ENCODE data around the gene TMEM243. TPM values are rescaled to one million over a fixed set of nuclear protein-coding genes. Genes with fewer than 3 reads are reported as not detected.
"Not testable (repeated sequence)": the region's sequence is repeated elsewhere in the genome, so short reads cannot be mapped to it uniquely, and the experiment has no call there.

TMEM243 gene
- total RNA-seq, 2 donors from 2014 or later, result 18.7 to 21.0 TPM

- intact Hi-C loops (cut with DNase I), result loop anchor here in 1 of 2 donors (10.0 kb wide), 1 partner anchor 52 kb away; no protein-coding TSS in a partner anchor
- no peak for DNase-seq (ENCODE audit: low spot score)
Measured at GRCh38 chr7:87216701-87217508, 2.6 kb downstream of the TMEM243 start.

- no peak for DNase-seq (ENCODE audit: low spot score)
- intact Hi-C loops (cut with DNase I), result loop anchor here in 1 of 2 donors (10.0 kb wide), 1 partner anchor 50 kb away; no protein-coding TSS in a partner anchor
Measured at GRCh38 chr7:87215046-87215445, 4.5 kb downstream of the TMEM243 start.

GRCh38 chr7:87213811-87214210, 5.7 kb downstream of the TMEM243 start:
- intact Hi-C loops (cut with DNase I), result loop anchor here in 1 of 2 donors (10.0 kb wide), 1 partner anchor 49 kb away; no protein-coding TSS in a partner anchor
- no peak for DNase-seq (ENCODE audit: low spot score)

- intact Hi-C loops (cut with DNase I), result loop anchor here in 1 of 2 donors (10.0 kb wide), 1 partner anchor 48 kb away; no protein-coding TSS in a partner anchor
- no peak for DNase-seq (ENCODE audit: low spot score)
Measured at GRCh38 chr7:87213252-87213651, 6.3 kb downstream of the TMEM243 start.

- intact Hi-C loops (cut with DNase I), result loop anchor here in 1 of 2 donors (10.0 kb wide), 1 partner anchor 48 kb away; no protein-coding TSS in a partner anchor
Measured at GRCh38 chr7:87212498-87212897, 7.0 kb downstream of the TMEM243 start.

GRCh38 chr7:87210506-87210905, 9.0 kb downstream of the TMEM243 start:
- intact Hi-C loops (cut with DNase I), result loop anchor here in 1 of 2 donors (10.0 kb wide), 1 partner anchor 46 kb away; no protein-coding TSS in a partner anchor

More at GRCh38 chr7:87212498-87212897, 7.0 kb downstream of the TMEM243 start:
- no peak for DNase-seq (ENCODE audit: low spot score)

GRCh38 chr7:87209295-87209924, 10.1 kb downstream of the TMEM243 start:
- DNase-seq (ENCODE audit: low spot score), result no peak
- intact Hi-C loops (cut with DNase I), result loop anchor here in 1 of 2 donors (5.0 kb wide), 1 partner anchor 642 kb away; no protein-coding TSS in a partner anchor

More at GRCh38 chr7:87210506-87210905, 9.0 kb downstream of the TMEM243 start:
- DNase-seq (ENCODE audit: low spot score), result no peak

GRCh38 chr7:87206361-87206760, 13.2 kb downstream of the TMEM243 start:
- DNase-seq (ENCODE audit: low spot score), result no peak
- intact Hi-C loops (cut with DNase I), result loop anchor here in 1 of 2 donors (5.0 kb wide), 1 partner anchor 639 kb away; no protein-coding TSS in a partner anchor

GRCh38 chr7:87205701-87206100, 13.8 kb downstream of the TMEM243 start:
- intact Hi-C loops (cut with DNase I), result loop anchor here in 1 of 2 donors (5.0 kb wide), 1 partner anchor 638 kb away; no protein-coding TSS in a partner anchor
- DNase-seq (ENCODE audit: low spot score), result not testable (repeated sequence)

- DNase-seq (ENCODE audit: low spot score), result no peak
Measured at GRCh38 chr7:87204933-87205332, 14.6 kb downstream of the TMEM243 start.

GRCh38 chr7:87203929-87204328, 15.6 kb downstream of the TMEM243 start:
- intact Hi-C loops (cut with DNase I); DNase-seq (ENCODE audit: low spot score): not testable (repeated sequence)

More at GRCh38 chr7:87204933-87205332, 14.6 kb downstream of the TMEM243 start:
- intact Hi-C loops (cut with DNase I), result loop anchor here in 1 of 2 donors (5.0 kb wide), 1 partner anchor 638 kb away; no protein-coding TSS in a partner anchor

GRCh38 chr7:87202705-87203104, 16.8 kb downstream of the TMEM243 start:
- intact Hi-C loops (cut with DNase I), result no loop called here
- no peak for DNase-seq (ENCODE audit: low spot score)

GRCh38 chr7:87202208-87202607, 17.3 kb downstream of the TMEM243 start:
- DNase-seq (ENCODE audit: low spot score), result no peak
- intact Hi-C loops (cut with DNase I), result no loop called here

GRCh38 chr7:87199700-87200450, 19.7 kb downstream of the TMEM243 start:
- intact Hi-C loops (cut with DNase I), result no loop called here
- DNase-seq (ENCODE audit: low spot score), result no peak

GRCh38 chr7:87199241-87199640, 20.3 kb downstream of the TMEM243 start:
- intact Hi-C loops (cut with DNase I), result no loop called here
- no peak for DNase-seq (ENCODE audit: low spot score)

- no peak for DNase-seq (ENCODE audit: low spot score)
- intact Hi-C loops (cut with DNase I), result no loop called here
Measured at GRCh38 chr7:87193912-87194311, 25.6 kb downstream of the TMEM243 start.

- intact Hi-C loops (cut with DNase I), result no loop called here
- no peak for DNase-seq (ENCODE audit: low spot score)
Measured at GRCh38 chr7:87192784-87193487, 26.6 kb downstream of the TMEM243 start.

- intact Hi-C loops (cut with DNase I), result no loop called here
- no peak for DNase-seq (ENCODE audit: low spot score)
Measured at GRCh38 chr7:87190783-87191182, 28.7 kb downstream of the TMEM243 start.

All from posterior vena cava (tissue), 2 donors.